CD4-positive, alpha-beta T cell treated with Interferon gamma for 1 hour (primary cell): ENCODE data around the gene BTRC.

Experiments used
- DNase-seq: peaks from one replicate; pipeline ENCODE4 v3.0.0-alpha.2; 2020

BTRC gene

DNA sequence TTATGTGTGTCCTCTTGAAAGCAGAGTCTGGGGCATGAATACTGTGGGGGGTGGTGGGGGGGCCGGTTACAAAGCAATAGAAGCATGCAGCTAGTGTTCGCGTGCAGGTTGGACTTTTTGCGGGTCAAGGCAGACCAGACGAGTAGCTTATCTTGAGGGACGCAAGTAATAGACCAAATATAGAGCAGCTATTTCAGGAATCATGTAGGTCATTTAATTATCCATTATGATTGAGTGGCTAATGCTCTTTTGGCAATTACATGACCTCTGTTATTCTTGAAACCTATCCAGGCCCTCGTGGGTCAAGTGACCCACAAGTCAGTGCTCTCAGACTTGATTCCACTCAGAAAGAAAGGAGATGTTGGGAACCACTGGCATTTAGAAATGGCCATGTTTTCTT is 93.0 kb downstream of the BTRC start:
- DNase-seq, result no peak

DNA sequence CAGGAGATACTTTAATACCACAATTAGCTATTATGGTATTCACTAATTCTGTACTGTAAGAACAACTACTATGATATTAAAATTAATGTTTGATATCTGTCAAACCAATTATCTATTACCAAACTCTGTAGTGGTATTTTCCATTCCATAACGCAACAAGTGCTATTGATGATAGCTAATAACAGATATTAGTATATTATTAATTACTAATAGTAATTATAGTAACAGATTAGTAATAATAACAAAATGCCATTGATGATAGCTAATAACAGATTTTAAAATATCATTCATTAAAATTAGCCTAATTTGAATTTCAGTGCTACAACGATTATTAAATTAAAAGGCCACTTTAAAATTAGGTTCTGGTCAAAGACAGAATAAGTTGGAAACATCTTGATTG is 93.5 kb downstream of the BTRC start:
- no peak for DNase-seq

DNA sequence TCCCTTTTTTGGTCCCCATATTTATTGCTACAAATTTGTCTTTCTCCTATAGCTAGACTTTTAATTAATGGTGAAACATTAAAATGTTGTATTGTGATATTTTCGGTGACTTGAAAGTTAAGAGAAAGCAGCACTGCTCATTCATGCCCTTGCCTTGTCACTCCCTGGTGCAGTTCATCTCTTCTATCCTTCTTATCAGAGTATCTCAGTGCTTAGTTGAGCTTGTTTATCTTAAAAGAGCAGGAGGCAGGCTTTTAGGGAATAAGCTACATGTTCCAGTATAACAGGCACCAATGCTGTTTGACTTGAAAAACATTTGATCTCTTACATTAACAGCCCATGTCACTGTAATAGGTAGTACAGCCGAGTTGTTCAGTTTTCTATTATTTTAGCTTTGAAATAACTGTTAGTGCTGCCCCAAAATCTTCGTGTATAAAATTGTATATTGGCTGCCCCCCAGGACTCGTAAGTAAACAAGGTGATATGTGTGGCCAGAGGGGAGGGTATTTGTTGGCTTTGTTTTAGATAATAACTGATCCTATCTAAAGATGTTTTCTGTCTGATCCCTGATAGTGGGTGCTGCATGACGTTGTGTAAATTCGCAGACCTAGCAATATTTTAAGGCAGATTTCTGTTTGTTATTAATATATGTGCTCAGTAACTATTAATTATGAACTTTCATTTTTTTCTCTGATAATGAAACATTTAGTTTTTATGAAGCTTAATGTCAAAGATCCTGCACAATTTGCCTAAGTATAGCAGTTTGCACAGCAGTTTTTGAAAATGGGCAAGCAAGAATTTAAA is 96.5 kb downstream of the BTRC start:
- no peak for DNase-seq

DNA sequence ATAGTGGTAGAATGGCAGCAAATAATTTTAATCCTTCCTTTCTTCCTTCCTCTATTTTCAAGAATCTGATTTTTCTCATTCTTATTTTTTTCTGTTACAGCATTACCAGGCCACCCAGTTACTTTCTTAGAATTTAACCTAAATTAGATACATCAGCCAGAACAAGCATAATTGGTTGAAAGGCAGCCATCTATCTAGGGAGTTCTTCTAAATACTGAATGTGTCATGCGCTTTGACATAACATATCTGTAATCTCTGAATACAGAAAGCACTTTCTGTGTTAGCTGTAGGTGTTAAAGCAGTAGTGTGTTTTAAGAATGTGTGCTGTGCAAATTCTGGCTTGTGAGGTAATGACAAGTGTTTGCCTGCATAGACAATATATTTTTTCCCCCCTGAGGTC is 97.3 kb downstream of the BTRC start:
- DNase-seq, result no peak

DNA sequence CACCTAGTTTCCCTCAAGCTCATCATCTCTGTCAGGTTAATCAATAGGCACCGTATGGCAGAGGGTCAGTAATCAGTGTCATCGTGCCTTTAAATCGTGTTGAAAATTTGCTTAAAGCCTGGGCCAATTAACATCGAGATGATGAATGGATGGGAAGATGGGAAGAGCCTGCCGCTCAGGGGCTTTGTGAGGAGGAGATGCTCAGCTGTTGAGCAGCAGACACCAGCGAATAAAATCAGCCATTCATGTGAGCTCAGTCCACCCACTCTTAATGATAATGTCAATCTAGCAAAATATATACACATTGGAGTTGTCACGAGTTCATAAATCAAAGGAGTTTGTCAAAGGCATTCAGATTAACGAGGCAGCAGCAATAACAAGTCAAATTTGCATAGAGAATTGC is 97.7 kb downstream of the BTRC start:
- DNase-seq, result no peak

DNA sequence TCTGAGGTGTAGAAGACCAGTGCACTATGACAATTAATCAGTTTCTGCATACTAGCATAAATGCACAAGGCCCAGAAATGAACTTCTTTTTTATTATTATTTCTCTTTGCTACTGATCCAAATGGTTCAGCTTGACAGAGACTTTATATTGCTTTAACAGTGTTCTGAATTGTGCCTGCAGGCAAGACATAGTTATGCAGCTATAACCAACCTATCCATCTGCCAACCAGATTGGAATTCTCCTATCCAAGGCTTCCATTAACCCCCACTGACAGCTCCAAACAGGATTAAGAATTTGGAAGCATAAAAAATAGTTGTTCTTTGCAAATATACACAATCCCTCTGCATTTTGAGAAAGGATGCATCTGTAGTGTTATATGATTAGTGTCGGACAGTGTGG is 98.2 kb downstream of the BTRC start:
- no peak for DNase-seq

- no peak for DNase-seq
Measured at GRCh38 chr10:101452593-101452992, 98.6 kb downstream of the BTRC start.

GRCh38 chr10:101453318-101453717 is 99.4 kb downstream of the BTRC start:
- no peak for DNase-seq

DNA sequence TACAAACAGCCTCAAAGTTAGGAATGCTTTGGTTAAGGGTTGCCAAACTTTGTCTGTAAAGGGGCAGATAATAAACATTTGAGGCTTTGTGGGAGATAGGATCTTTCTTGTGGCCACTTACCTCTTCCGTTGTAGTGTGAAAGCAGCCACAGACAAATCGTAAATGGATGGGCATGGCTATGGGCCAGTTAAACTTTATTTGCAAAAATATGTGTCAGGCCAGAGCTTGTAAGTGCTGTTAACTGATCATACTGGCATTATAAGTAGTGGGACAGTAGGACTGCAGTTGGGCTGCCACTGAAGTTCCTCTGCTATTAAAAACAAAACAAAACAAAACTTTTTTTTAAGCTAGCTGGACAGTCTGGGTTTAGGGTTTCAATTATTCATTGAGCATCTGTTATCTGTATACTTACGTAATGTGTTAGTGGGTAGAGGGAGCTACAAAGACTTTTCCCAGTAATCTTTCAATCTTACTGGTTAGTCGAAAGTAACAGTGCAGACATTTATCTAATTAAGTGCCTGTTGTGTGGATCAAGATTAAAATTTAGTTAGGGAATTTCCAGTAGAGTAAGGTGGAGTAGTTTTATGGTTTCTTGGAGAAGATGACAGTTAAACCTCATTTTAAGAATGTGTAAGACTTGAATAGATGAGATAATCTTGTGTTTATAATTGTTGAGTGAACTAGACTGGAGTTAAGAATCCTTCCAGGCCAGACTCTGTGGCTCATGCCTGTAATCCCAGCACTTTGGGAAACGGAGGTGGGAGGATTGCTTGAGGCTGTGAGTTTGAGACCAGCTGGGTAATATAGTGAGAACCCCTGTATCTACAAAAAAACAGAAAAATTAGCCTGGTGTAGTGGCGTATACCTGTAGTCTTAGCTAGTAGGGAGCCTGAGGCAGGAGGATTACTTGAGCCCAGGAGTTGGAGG is 100.1 kb downstream of the BTRC start:
- DNase-seq, result no peak

GRCh38 chr10:101458869-101459268 is 104.9 kb downstream of the BTRC start:
- DNase-seq, result no peak

GRCh38 chr10:101464082-101464481 is 110.1 kb downstream of the BTRC start:
- DNase-seq, result no peak

DNA sequence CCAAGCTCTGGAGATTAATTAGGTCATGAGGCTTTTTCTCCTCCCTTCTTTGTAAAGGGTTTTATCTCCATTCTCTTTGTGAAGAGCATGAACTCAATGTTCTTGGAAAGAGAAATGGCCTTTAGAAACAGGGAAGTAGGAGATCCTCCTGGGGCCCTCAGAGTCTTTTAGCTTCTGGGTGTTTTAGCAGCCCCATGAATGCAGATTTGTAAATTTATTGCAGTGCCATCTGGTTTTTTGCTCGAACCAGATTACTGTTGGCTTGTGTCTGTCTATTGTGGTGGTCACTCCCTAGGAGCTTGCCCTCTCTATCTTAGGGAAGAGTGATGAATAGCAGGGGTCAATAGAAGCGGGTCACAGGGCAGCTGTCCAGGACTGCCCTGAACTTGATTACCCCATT is 110.6 kb downstream of the BTRC start:
- no peak for DNase-seq

DNA sequence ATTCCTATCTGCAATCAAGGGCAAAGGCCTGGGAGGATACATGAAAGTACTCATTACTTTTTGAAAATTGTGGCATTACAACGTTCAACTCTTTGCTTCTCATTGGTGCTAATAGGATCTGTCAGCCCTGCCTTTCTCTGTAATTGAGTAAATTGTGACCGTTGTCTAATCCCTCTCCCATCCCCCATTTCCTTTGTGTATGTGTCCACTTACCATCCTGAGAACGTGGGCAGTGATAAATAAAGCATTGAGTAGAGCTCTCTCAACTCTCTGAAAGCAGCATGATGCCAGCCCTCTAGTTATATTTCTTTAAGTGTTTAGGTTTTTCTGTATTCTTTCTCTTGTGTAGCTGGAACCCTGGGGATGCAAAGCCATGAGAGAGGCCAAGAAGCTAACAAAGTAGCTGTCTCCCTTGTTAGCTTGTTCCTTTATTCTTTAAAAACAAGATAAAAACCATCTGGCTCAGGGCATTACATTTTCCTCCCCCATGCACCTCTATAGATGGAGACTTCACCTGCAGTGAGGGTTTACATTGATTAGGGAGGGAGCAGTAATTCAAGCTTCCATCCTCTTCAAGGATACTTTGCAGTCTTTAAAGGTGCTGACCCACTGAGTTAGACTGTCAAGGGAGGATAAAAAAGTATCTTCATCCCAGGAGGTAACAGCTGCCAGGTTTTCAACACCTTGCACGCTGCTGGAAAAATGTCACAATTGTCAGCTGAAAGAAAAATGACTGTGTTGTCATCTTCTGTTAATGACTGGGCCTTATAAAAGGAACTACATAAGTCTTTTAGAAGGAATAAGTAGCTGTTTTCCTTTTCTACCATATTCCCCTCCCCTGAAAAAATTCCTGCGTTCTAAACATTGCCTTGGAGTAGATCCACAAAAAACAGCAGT is 112.3 kb downstream of the BTRC start:
- DNase-seq, result no peak

DNA sequence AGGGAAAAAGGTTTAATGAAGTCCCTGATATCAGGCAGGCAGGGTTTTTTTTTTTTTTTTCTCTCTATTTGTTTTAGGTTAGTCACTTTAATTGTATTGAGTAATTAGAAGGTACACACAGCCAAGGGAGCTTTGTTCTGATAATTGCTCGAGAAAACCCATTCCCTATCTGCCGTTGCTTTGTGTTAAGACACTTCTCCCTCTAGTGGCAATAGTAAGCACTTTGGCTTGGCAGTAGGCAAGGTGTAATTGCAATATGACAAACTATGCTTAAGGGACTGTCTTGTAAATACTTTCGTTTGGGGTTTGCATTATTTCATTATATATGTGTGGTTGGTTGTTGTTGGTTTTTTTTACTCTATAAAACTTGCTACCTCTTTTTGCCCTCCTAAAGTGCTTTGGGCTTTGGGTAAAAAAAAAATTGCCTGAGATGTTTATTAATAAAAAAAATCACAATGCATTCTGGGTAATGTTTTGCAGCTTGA is 113.4 kb downstream of the BTRC start:
- DNase-seq, result peak; percentile 15

- no peak for DNase-seq
Measured at GRCh38 chr10:101468159-101468558, 114.2 kb downstream of the BTRC start.

GRCh38 chr10:101476383-101476782 is 122.4 kb downstream of the BTRC start:
- no peak for DNase-seq

- DNase-seq, result no peak
Measured at GRCh38 chr10:101478956-101479355, 125.0 kb downstream of the BTRC start.

DNA sequence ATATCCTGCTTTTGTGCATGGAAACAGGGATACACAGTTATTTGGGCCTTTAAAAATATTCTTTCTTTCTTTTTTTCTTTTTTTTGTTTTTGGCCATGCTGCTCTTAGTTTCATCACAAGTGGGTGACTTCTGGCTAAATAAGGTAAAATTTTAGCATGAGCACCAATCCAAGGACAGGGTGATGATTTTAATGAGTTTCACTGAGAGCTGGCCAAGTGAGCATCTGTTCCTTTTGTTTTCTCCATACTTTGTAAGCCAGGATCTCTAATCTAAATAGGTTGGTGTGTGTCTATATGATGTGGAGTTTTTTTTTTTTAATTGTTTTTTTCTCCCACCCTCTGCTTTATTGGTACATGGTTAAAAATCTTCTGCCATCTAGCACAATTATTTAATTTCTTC is 127.3 kb downstream of the BTRC start:
- no peak for DNase-seq

DNA sequence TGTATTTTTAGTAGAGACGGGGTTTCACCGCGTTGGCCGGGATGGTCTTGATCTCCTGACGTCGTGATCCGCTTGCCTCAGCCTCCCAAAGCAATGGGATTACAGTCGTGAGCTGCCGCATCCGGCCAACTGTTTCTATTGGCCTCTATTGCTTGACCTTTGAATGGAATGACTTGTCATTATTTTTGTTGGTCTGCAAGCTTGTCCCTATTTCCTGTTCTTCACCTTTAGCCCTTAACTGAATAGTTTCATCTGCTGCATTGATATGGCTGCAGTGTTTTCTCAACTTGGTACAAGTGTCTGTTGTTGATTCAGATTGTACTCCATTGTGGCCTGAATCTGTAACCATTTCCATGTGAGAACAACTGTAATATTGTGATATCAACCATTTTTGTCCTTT is 128.6 kb downstream of the BTRC start:
- no peak for DNase-seq

DNA sequence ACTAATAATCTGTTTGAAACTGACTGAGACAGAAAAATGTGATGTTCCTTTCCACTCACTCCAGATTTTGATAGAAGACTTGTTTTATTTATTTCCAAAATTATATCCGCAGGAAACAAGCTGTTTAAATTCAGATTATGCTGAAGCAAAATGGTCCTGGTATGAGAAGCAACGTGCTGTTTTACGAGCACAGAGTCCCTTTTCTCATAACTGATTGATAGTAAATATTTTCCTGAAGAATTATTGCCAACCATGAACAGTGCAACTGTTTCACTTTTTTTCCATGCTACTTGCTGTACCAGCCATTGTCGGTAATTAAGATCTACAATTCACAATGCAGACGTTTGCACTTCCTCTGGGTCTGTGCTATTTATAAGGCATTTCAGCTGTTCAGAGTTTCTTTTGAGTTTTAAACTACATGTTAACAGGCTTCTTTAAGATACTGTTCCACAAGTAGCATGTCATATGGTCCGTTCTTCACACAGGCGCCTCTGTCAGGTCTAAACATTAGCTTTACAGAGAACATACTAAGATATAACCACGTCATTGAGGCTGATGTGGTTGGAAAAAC is 130.3 kb downstream of the BTRC start:
- DNase-seq, result no peak

DNA sequence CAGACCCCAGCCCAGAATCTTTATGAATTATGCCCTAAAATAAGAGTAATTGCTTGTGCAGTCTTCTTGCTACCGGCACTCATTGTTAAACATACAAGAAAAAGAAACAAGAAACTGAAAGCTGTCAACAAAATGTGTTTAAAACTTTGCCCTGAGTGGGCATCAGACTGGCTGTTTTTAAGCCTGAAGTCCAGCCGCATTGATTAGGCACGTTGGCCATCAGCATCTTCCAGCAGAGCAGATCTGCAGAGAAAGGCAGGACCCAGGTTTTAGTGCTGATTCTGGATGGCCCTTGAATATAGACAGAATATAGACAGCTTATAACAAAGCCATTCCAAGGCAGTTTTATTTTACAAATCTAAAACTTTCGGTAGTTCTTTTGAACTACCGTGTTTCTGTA is 131.2 kb downstream of the BTRC start:
- no peak for DNase-seq
